GM18858 (cell line): ENCODE data around the gene CBFA2T2.

Experiments
- ATAC-seq: cut with Tn5 transposase; IDR thresholded peaks from one replicate; pipeline ENCODE4 v1.9.1; 2021; ENCODE audit not compliant: unreplicated experiment

The CBFA2T2 gene

GRCh38 chr20:33675136-33675959 is 185.5 kb downstream of the CBFA2T2 start:
- ATAC-seq = no peak

GRCh38 chr20:33676121-33676520 is 186.2 kb downstream of the CBFA2T2 start:
- no peak for ATAC-seq

- ATAC-seq = no peak
These were observed 187.1 kb downstream of the CBFA2T2 start for GRCh38 chr20:33676652-33677645.

- ATAC-seq = no peak
These were observed 188.3 kb downstream of the CBFA2T2 start for GRCh38 chr20:33677991-33678702.

GRCh38 chr20:33679758-33680485 is 190.0 kb downstream of the CBFA2T2 start:
- ATAC-seq = peak; percentile 51

- ATAC-seq = no peak
These were observed 190.8 kb downstream of the CBFA2T2 start for GRCh38 chr20:33680686-33681085.

- ATAC-seq = no peak
These were observed 191.4 kb downstream of the CBFA2T2 start for GRCh38 chr20:33681288-33681687.

- no peak for ATAC-seq
These were observed 191.9 kb downstream of the CBFA2T2 start for GRCh38 chr20:33681728-33682353.

GRCh38 chr20:33684533-33685327 is 194.8 kb downstream of the CBFA2T2 start:
- ATAC-seq = no peak

GRCh38 chr20:33685328-33686099 is 195.6 kb downstream of the CBFA2T2 start:
- ATAC-seq = peak; percentile 26

- ATAC-seq = peak; percentile 57
These were observed 196.4 kb downstream of the CBFA2T2 start, which contains the start of gene E2F1 for GRCh38 chr20:33686100-33686983. E2F1 (minus strand) TSS chr20:33686385; CDS start chr20:33686264, 121 bp downstream.

GRCh38 chr20:33686984-33687366 is 197.1 kb downstream of the CBFA2T2 start:
- no peak for ATAC-seq

GRCh38 chr20:33687370-33687915 is 197.5 kb downstream of the CBFA2T2 start:
- no peak for ATAC-seq

GRCh38 chr20:33687993-33688937 is 198.4 kb downstream of the CBFA2T2 start:
- no peak for ATAC-seq

- ATAC-seq = no peak
These were observed 199.1 kb downstream of the CBFA2T2 start for GRCh38 chr20:33688938-33689424.

- no peak for ATAC-seq
These were observed 199.6 kb downstream of the CBFA2T2 start for GRCh38 chr20:33689493-33689892.
